Parathyroid adenoma (tissue), 2 donors: Measurements from ENCODE around the gene CHST2.

Experiments used
- H2AFZ ChIP-seq: fragments of 300-600 bp; sonication (generic); one replicate; pipeline ENCODE4 v1.7.0; 2017; ENCODE audit warnings: antibody characterized with exemption, mild to moderate bottlenecking
- H3K27ac ChIP-seq: fragments of 300-600 bp; sonication (generic); one replicate; pipeline ENCODE4 v1.7.0; 2017
- H3K27me3 ChIP-seq: fragments of 300-600 bp; sonication (generic); one replicate; pipeline ENCODE4 v1.7.0; 2017; ENCODE audit warnings: low read length; ENCODE audit not compliant: control insufficient read depth, insufficient read depth
- H3K36me3 ChIP-seq: fragments of 300-600 bp; sonication (generic); one replicate; pipeline ENCODE4 v1.7.0; 2017; ENCODE audit warnings: low read length; ENCODE audit not compliant: control insufficient read depth, insufficient read depth
- H3K4me1 ChIP-seq: fragments of 300-600 bp; sonication (generic); one replicate; pipeline ENCODE4 v1.7.0; 2017; ENCODE audit warnings: control low read depth
- H3K4me2 ChIP-seq: fragments of 300-600 bp; sonication (generic); one replicate; pipeline ENCODE4 v1.7.0; 2017; ENCODE audit warnings: low read length
- H3K4me3 ChIP-seq: fragments of 300-600 bp; sonication (generic); one replicate; pipeline ENCODE4 v1.7.0; 2017; ENCODE audit warnings: low read depth, low read length
- H3K79me2 ChIP-seq: fragments of 300-600 bp; sonication (generic); one replicate; pipeline ENCODE4 v1.7.0; 2017; ENCODE audit warnings: control low read depth
- H3K9ac ChIP-seq: fragments of 300-600 bp; sonication (generic); one replicate; pipeline ENCODE4 v1.7.0; 2017; ENCODE audit warnings: mild to moderate bottlenecking
- H3K9me3 ChIP-seq: fragments of 300-600 bp; sonication (generic); one replicate; pipeline ENCODE4 v1.7.0; 2017; ENCODE audit warnings: low read length; ENCODE audit not compliant: control insufficient read depth
- TF ChIP-seq, protein P1 (sequence below): fragments of 300-600 bp; sonication (generic); IDR thresholded peaks from one replicate; pipeline ENCODE4 v1.7.0; 2017; ENCODE audit warnings: antibody characterized with exemption, mild to moderate bottlenecking
- donor health status: primary hyperparathyroidism.

The CHST2 gene

DNA sequence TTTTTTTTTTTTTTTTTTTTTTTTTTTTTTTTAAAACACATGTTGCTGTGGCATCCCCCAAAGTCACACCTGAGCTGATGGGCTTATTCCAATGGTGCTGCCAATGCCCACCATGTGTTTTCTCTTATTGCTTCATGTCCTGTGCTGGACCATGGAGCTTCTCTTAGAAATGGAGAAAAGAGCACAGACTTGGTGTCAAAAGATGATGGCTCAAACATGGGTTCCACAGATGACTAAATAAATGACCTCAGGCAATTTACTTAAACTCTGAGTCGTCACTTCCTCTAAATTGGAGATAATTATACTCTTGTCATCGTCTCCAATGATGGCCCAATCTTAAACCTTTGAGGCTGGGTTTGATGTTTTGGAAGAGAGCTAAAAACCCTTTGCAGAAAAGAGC lies 28.1 kb downstream of the CHST2 start:
- H2AFZ ChIP-seq = no peak overlapping the region
- no peak overlapping the region for H3K9ac ChIP-seq
- H3K4me2 ChIP-seq = no peak overlapping the region
- H3K27me3 ChIP-seq = no peaks in the 10 kb centered on the region
- TF ChIP-seq, protein P1, sequence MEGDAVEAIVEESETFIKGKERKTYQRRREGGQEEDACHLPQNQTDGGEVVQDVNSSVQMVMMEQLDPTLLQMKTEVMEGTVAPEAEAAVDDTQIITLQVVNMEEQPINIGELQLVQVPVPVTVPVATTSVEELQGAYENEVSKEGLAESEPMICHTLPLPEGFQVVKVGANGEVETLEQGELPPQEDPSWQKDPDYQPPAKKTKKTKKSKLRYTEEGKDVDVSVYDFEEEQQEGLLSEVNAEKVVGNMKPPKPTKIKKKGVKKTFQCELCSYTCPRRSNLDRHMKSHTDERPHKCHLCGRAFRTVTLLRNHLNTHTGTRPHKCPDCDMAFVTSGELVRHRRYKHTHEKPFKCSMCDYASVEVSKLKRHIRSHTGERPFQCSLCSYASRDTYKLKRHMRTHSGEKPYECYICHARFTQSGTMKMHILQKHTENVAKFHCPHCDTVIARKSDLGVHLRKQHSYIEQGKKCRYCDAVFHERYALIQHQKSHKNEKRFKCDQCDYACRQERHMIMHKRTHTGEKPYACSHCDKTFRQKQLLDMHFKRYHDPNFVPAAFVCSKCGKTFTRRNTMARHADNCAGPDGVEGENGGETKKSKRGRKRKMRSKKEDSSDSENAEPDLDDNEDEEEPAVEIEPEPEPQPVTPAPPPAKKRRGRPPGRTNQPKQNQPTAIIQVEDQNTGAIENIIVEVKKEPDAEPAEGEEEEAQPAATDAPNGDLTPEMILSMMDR = no peak
- H3K9me3 ChIP-seq = no peaks in the 10 kb centered on the region
- no peak overlapping the region for H3K4me3 ChIP-seq
- H3K79me2 ChIP-seq = no peaks in the 10 kb centered on the region
- H3K27ac ChIP-seq = no peak overlapping the region
- no peaks in the 10 kb centered on the region for H3K36me3 ChIP-seq
- H3K4me1 ChIP-seq = no peaks in the 10 kb centered on the region

DNA sequence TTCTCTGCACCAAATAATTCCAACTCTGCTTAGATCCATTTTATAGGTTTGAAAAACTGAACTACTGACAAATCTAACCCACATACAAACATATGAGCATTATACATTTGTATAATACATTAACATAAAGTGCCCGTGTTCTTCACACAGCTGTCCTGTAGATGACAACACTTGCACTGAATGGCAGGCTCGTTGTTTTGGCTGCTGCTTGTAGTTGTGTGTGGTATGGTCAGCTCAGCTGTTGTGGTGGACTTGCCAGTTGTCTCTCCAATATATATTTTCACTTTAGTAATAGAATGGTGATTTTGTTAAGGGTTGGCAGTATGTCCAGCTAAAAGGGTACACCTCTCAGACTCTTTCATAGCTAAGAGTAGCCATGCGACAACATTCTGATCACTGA lies 30.5 kb downstream of the CHST2 start:
- no peaks in the 10 kb centered on the region for H3K79me2 ChIP-seq
- H3K27ac ChIP-seq = no peak overlapping the region
- H2AFZ ChIP-seq = no peak overlapping the region
- no peaks in the 10 kb centered on the region for H3K4me1 ChIP-seq
- no peaks in the 10 kb centered on the region for H3K9me3 ChIP-seq
- H3K4me3 ChIP-seq = no peak overlapping the region
- no peaks in the 10 kb centered on the region for H3K27me3 ChIP-seq
- H3K36me3 ChIP-seq = no peaks in the 10 kb centered on the region
- no peak overlapping the region for H3K4me2 ChIP-seq
- TF ChIP-seq, protein P1 = no peak
- no peak overlapping the region for H3K9ac ChIP-seq

DNA sequence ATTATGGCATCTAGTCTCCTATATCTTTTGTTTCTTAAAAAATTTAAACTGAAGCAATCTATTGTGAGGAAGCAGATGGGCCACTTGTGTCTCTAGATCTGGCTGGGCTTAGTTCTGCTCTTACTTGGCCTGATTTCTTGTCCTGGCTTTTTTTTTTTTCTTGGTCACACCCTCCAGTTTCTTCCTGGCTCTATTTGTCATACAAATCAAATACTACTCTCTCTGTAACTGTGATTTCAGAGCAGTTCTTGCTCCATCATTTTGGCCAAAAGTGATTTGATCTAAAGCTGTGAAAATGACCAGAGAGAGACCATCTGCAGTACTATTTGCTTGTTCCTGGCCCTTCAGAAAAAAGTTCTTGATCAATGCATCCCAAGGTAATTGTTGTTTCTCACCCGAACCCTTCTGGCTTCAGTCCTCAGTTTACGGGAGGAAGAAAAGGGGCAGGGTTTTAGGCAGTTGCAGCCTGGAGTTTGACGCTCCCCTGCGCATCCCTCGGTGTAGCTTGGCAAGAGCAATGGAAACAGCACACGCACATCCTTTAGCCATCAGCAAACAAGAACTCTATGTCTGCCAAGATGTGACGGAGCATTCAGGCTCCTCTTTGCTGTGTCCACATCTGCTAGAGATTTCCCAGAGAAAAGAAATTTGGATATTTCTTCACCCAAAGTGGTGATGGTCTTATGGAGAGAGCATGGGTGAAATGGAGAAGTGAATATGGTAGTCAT lies 31.6 kb downstream of the CHST2 start:
- H2AFZ ChIP-seq = no peak overlapping the region
- TF ChIP-seq, protein P1 = no peak
- H3K9me3 ChIP-seq = no peaks in the 10 kb centered on the region
- H3K36me3 ChIP-seq = no peaks in the 10 kb centered on the region
- H3K27ac ChIP-seq = peak overlapping the region; percentile 1
- H3K9ac ChIP-seq = no peak overlapping the region
- H3K4me3 ChIP-seq = no peak overlapping the region
- no peak overlapping the region for H3K4me2 ChIP-seq
- H3K79me2 ChIP-seq = no peaks in the 10 kb centered on the region
- H3K27me3 ChIP-seq = no peaks in the 10 kb centered on the region
- H3K4me1 ChIP-seq = no peaks in the 10 kb centered on the region

DNA sequence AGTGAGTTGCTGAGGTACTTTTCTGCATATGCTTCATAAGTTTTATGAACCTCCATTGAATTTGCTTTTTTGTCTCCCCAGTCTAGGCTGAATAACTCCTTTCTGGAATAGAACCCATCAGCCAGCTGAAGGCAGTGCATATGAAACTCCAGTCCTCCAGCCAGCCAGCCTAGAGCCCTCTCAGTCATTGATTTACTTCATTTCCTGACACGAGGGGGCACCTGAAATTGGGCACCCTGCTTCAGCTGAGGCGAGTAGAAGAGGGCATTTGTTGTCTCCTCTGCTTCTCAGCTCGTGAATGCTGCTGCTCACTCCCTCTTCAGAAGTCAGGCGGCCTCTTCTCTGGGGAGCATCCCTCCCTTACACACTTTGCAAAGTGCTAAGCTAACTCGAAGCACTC lies 32.5 kb downstream of the CHST2 start:
- no peak overlapping the region for H3K4me3 ChIP-seq
- TF ChIP-seq, protein P1 = no peak
- no peaks in the 10 kb centered on the region for H3K36me3 ChIP-seq
- H3K27ac ChIP-seq = no peak overlapping the region
- H2AFZ ChIP-seq = no peak overlapping the region
- H3K9ac ChIP-seq = no peak overlapping the region
- no peaks in the 10 kb centered on the region for H3K27me3 ChIP-seq
- no peak overlapping the region for H3K4me2 ChIP-seq
- no peaks in the 10 kb centered on the region for H3K79me2 ChIP-seq
- no peaks in the 10 kb centered on the region for H3K9me3 ChIP-seq
- no peaks in the 10 kb centered on the region for H3K4me1 ChIP-seq

DNA sequence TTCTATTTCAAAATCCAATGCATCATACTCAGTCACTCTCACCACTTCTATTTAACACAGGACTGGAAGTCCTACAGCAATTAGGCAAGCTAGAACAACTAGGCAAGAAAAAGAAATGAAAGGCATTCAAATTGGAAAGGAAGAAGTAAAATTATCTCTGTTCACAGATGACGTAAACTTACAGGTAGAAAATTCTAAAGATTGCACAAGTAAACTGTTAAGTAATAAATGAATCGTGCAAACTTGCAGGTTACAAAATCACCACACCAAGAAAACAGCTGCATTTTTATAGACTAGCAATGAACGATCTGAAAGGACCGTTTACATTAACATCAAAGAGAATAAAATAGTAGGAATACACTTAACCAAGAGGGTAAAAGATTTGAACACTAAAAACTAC lies 36.2 kb downstream of the CHST2 start:
- Histone ChIP-seq H3K9ac (no peak overlapping the region), H3K4me2 (no peak overlapping the region), H3K27me3 (no peaks in the 10 kb centered on the region), H3K36me3 (no peaks in the 10 kb centered on the region), H3K27ac (no peak overlapping the region), H3K4me1 (no peaks in the 10 kb centered on the region), H3K9me3 (no peaks in the 10 kb centered on the region), H3K79me2 (no peaks in the 10 kb centered on the region), H2AFZ (no peak overlapping the region), H3K4me3 (no peak overlapping the region)
- TF ChIP-seq, protein P1 = no peak
